ENCODE results near the gene ADAT3. TPM values are rescaled to one million over a fixed set of nuclear protein-coding genes. Genes with fewer than 3 reads are reported as not detected.
"Not testable (repeated sequence)": the region's sequence is repeated elsewhere in the genome, so short reads cannot be mapped to it uniquely, and the experiment has no call there.

ADAT3 gene
- total and polyA plus RNA-seq, 10 donors: 3.2 to 11.0 (median 8.2) TPM

DNA sequence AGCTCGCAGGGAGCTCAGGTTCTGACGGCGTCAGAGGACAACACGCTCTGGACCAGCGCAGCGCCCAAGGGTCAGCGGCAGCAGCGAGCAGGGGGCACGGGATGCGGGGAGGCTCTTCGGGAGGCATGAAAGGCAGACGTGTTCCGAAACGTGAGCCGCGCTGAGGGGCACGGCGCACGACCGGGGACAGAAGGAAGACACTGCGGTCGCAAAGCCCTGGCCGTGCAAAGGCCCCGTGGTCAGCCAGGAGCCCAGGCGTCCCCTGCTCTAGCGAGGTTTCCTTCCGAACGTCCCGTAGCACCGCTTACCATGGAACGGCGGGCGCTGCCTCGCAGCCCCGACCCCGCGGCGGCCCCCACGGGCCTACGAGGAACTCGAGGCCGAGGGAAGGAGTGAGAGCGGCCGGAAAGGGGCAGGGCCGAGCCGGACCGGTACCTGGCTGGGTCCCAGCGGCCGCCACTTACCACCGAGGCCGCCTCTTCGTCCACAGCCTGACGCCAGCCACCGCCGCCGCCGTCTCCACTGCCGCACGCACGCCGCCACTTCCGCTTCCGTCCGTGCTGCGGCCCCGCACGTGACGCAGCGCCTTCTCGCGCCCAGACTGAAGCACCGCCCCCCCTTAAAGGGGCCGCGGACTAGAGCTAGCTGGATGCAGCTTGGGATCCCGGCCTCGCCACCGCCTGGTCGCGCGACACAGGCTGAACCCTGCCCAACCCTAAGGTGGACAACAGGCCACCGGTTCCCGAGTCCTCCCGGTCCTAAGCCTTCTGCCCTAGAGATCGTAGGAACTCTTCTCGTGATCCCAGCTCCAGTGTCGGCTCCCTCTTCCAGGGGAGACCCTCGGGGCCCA is 29.3 kb upstream of the ADAT3 start:
- H3K27me3 ChIP-seq (replicated peaks in 1 of 7): no peaks in the 10 kb centered on the region
- peak; percentile 99 for DNase-seq
- H3K27ac ChIP-seq: peak overlapping the region; percentile 92 to 96 (median 94)
- H3K4me1 ChIP-seq: peaks cover 55 to 80% (median 66%) of the 10 kb centered on the region in 6 donors
- 0 to 2% (median 0%) methylated on average over 25 to 87 of the region's 87 CpGs for WGBS, 5 donors
- intact Hi-C loops (cut with DNase I; ENCODE audit: low total_unique reads): no loop called here
- H3K9me3 ChIP-seq: no peaks in the 10 kb centered on the region
- peaks cover 0 to 65% (median 35%) of the 10 kb centered on the region in 6 donors for H3K36me3 ChIP-seq
- TF ChIP-seq POLR2A (IDR thresholded peaks at IDR 0.05) (peak; percentile 50 to 83 (median 70)), POLR2AphosphoS5 (IDR thresholded peaks at IDR 0.05) (peak; percentile 99 to 100 (median 99))
- TF ChIP-seq, protein P1, sequence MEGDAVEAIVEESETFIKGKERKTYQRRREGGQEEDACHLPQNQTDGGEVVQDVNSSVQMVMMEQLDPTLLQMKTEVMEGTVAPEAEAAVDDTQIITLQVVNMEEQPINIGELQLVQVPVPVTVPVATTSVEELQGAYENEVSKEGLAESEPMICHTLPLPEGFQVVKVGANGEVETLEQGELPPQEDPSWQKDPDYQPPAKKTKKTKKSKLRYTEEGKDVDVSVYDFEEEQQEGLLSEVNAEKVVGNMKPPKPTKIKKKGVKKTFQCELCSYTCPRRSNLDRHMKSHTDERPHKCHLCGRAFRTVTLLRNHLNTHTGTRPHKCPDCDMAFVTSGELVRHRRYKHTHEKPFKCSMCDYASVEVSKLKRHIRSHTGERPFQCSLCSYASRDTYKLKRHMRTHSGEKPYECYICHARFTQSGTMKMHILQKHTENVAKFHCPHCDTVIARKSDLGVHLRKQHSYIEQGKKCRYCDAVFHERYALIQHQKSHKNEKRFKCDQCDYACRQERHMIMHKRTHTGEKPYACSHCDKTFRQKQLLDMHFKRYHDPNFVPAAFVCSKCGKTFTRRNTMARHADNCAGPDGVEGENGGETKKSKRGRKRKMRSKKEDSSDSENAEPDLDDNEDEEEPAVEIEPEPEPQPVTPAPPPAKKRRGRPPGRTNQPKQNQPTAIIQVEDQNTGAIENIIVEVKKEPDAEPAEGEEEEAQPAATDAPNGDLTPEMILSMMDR (IDR thresholded peaks at IDR 0.05 in 8 of 11, conservative IDR thresholded peaks at IDR 0.05 in 3 of 11): peak in 1 of 11 experiments; percentile 24
- H3K4me3 ChIP-seq: peak overlapping the region; percentile 65 to 98 (median 90)

DNA sequence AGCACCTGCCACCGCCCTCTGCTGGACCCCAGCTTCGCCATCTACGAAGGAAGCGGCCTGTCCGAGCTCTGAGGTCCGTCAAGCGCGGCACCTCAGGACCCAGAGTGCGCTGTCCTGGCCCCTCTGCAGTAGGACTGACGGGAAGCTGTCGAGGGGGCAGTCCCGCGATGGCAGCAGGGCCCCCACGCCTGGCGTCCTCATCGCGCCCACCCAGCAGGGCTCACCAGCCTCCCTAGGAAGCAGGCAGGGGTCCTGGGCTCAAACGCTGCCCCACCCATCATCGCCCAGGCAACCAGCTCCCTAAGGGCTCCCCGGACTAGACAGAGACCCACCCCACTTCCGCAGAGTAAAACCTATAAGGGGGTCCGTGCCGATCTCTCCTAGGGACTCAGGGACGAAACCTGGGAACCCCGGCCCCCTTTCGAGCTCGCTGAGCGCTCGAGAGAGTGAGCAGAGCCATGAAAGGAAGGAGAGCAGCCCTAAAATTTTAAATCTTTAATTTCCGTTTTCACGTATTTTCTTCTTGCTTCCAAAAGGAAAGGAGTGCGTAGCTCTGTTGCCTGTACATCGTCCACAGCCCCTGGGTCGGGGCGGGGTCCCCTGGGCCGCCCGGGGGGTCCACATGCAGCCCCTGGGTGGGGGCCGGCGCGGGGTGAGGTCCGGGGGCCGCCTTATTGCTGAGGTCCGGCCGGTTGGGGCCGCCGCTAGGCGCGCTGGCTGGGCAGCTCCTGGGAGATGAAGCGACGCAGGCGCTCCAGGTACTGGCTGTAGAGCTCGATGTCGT is 28.5 kb upstream of the ADAT3 start:
- H3K27me3 ChIP-seq (replicated peaks in 1 of 7); intact Hi-C loops (cut with DNase I; ENCODE audit: low total_unique reads); H3K9me3 ChIP-seq: not testable (repeated sequence)
- H3K4me1 ChIP-seq: peaks cover 50 to 80% (median 63%) of the 10 kb centered on the region in 6 donors
- peak overlapping the region; percentile 92 to 96 (median 94) for H3K27ac ChIP-seq
- DNase-seq: peak; percentile 70
- H3K36me3 ChIP-seq: peaks cover 0 to 61% (median 29%) of the 10 kb centered on the region in 6 donors
- WGBS, 5 donors: 30 to 58% (median 45%) methylated on average over 16 to 48 of the region's 53 CpGs
- peak overlapping the region; percentile 65 to 98 (median 90) for H3K4me3 ChIP-seq

DNA sequence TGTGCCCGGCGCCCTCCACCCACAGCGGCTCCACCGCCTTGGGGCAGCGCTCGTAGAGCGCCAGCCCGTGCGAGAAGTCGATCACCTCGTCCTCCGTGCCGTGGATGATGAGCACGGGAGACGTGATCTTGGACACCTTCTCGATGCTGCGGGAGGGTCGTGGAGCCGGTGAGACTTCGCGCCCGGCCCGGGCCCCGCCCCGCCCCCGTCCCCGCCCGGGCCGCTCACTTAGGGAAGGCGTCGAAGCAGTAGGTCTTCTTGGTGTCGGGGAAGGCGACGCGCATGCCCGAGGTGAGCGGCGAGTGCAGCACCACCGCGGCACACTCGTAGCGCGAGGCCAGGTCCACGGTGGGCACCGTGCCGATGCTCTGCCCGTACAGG is 27.9 kb upstream of the ADAT3 start:
- H3K27ac ChIP-seq; H3K4me3 ChIP-seq; intact Hi-C loops (cut with DNase I; ENCODE audit: low total_unique reads); H3K27me3 ChIP-seq (replicated peaks in 1 of 7); H3K9me3 ChIP-seq: not testable (repeated sequence)
- peaks cover 50 to 80% (median 63%) of the 10 kb centered on the region in 6 donors for H3K4me1 ChIP-seq
- peak; percentile 73 for DNase-seq
- 65 to 91% (median 89%) methylated on average over 21 to 41 of the region's 47 CpGs for WGBS, 5 donors
- H3K36me3 ChIP-seq: peaks cover 0 to 55% (median 26%) of the 10 kb centered on the region in 6 donors

DNA sequence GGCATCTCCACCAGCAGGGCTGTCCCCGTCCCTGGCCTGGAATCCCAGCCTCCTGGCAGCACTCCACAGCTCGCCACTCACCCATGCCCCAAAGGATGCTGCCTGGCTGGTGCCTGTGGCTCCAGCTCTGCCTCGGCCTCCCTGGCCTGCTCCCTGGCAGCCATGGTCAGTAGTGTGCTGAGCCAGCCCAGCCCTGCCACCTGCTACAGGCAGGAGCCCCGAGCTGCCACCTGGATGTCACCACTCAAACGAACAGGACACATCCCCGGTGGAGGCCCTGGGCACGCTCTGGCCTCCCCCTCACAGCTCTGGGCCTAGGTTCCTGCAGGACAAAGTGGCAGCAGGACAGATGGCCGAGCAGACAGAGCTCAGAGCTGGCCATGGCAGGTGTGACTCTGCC is 26.6 kb upstream of the ADAT3 start:
- H3K4me3 ChIP-seq; H3K9me3 ChIP-seq; intact Hi-C loops (cut with DNase I; ENCODE audit: low total_unique reads); DNase-seq; H3K27me3 ChIP-seq (replicated peaks in 1 of 7): not testable (repeated sequence)
- H3K4me1 ChIP-seq: peaks cover 50 to 80% (median 63%) of the 10 kb centered on the region in 6 donors
- peaks cover 0 to 42% (median 19%) of the 10 kb centered on the region in 6 donors for H3K36me3 ChIP-seq
- WGBS, 5 donors: 72 to 93% (median 87%) methylated on average over 3 to 8 of the region's 8 CpGs
- H3K27ac ChIP-seq: peak overlapping the region in 1 of 8 donors; percentile 30

DNA sequence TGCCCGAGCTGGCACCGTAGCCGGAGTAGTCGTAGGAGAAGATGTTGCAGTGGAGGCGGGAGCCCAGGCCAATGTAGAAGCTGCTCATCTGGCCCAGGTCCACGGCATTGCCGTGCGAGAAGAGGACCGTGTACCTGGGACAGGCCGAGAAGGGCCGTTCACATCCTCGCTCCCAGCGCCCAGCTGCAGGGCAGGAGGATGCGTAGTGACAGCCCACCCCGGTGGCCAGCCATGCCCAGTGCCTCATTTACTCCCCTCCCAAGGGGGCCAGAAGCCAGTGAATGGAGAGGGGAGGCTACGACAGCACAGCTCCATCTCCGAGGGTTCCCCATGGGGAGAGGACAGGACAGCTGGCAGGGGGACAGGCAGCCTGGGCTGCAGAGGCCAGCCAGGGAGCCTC is 25.2 kb upstream of the ADAT3 start:
- intact Hi-C loops (cut with DNase I; ENCODE audit: low total_unique reads); H3K27me3 ChIP-seq (replicated peaks in 1 of 7); DNase-seq; H3K4me3 ChIP-seq; H3K9me3 ChIP-seq: not testable (repeated sequence)
- H3K4me1 ChIP-seq: peaks cover 45 to 80% (median 60%) of the 10 kb centered on the region in 6 donors
- H3K27ac ChIP-seq: peak overlapping the region in 3 of 8 donors; percentile 93 to 95 (median 95)
- WGBS, 5 donors: 84 to 100% (median 94%) methylated on average over 6 to 17 of the region's 17 CpGs
- H3K36me3 ChIP-seq: peaks cover 0 to 38% (median 17%) of the 10 kb centered on the region in 6 donors

Measured in spleen (tissue), 11 donors.